Stimulated activated CD8-positive, alpha-beta memory T cell treated with anti-CD3 and anti-CD28 coated beads, Interleukin-7, amount 100 ng/mL, for 1 hour (primary cell): ENCODE data around the gene PRKAR1B.
"Not testable (repeated sequence)": the region's sequence is repeated elsewhere in the genome, so short reads cannot be mapped to it uniquely, and the experiment has no call there.

Experiments used
- DNase-seq, 2 donors: peaks; one replicate each; pipeline ENCODE4 v3.0.0-alpha.2; 2020; ENCODE audit warnings: low read depth in 2 of 2

Gene PRKAR1B

GRCh38 chr7:556837-557557 is 170.1 kb downstream of the PRKAR1B start:
- DNase-seq: no peak

- no peak for DNase-seq
Measured at GRCh38 chr7:556291-556826, 170.7 kb downstream of the PRKAR1B start.

- DNase-seq: no peak
Measured at GRCh38 chr7:555551-556160, 171.4 kb downstream of the PRKAR1B start.

- DNase-seq: no peak
Measured at GRCh38 chr7:553636-554111, 173.4 kb downstream of the PRKAR1B start.

GRCh38 chr7:552868-553635 is 174.0 kb downstream of the PRKAR1B start:
- DNase-seq: no peak

GRCh38 chr7:552151-552867 is 174.8 kb downstream of the PRKAR1B start:
- not testable (repeated sequence) for DNase-seq

- DNase-seq: not testable (repeated sequence)
Measured at GRCh38 chr7:551615-551970, 175.5 kb downstream of the PRKAR1B start.

GRCh38 chr7:550881-551614 is 176.0 kb downstream of the PRKAR1B start:
- DNase-seq: no peak

- DNase-seq: no peak
Measured at GRCh38 chr7:549891-550625, 177.0 kb downstream of the PRKAR1B start.

GRCh38 chr7:549066-549890 is 177.8 kb downstream of the PRKAR1B start:
- DNase-seq: no peak

GRCh38 chr7:548401-548800 is 178.7 kb downstream of the PRKAR1B start:
- DNase-seq: no peak

GRCh38 chr7:545470-545869 is 181.6 kb downstream of the PRKAR1B start:
- no peak for DNase-seq

- DNase-seq: no peak
Measured at GRCh38 chr7:544338-545221, 182.5 kb downstream of the PRKAR1B start.

GRCh38 chr7:543501-544337 is 183.4 kb downstream of the PRKAR1B start:
- DNase-seq: no peak

GRCh38 chr7:542713-543500 is 184.2 kb downstream of the PRKAR1B start:
- DNase-seq: no peak

GRCh38 chr7:542131-542712 is 184.9 kb downstream of the PRKAR1B start:
- no peak for DNase-seq
